D341Med (cell line): Measurements from ENCODE around the gene CLCN7.

Experiments used
- DNase-seq: peaks from one replicate; pipeline ENCODE4 v3.0.0; 2012; ENCODE audit warnings: low spot score

The CLCN7 gene

GRCh38 chr16:1401758-1402154, 73.1 kb downstream of the CLCN7 start:
- DNase-seq: no peak

- DNase-seq: no peak
Measured at GRCh38 chr16:1401061-1401757, 73.6 kb downstream of the CLCN7 start.

- peak; percentile 12 for DNase-seq
Measured at GRCh38 chr16:1398826-1399581, 75.8 kb downstream of the CLCN7 start.

- no peak for DNase-seq
Measured at GRCh38 chr16:1398351-1398750, 76.5 kb downstream of the CLCN7 start.

GRCh38 chr16:1397779-1398178, 77.0 kb downstream of the CLCN7 start:
- DNase-seq: peak; percentile 22

GRCh38 chr16:1395444-1396031, 79.3 kb downstream of the CLCN7 start:
- DNase-seq: no peak
